CD4-positive, alpha-beta T cell (primary cell): ENCODE data around the gene EHBP1L1. TPM values are rescaled to one million over a fixed set of nuclear protein-coding genes. Genes with fewer than 3 reads are reported as not detected.

Experiments
- ATAC-seq: fragments of 200-7000 bp; cut with Tn5 transposase; one replicate; pipeline ENCODE4 v1.10.0; 2022; ENCODE audit warnings: mild to moderate bottlenecking; ENCODE audit not compliant: poor library complexity
- CTCF ChIA-PET: fragments of 350-600 bp; sonication (Branson Sonifier 250); formaldehyde crosslinking; loops from one replicate; lab custom pipeline; 2021; ENCODE audit warnings: antibody characterized with exemption, inconsistent platforms; lab: Charles Lee
- POLR2A ChIA-PET: fragments of 350-600 bp; sonication (Branson Sonifier 250); formaldehyde crosslinking; loops from one replicate; lab custom pipeline; 2021; ENCODE audit warnings: antibody characterized with exemption, inconsistent platforms; lab: Charles Lee
- DNase-seq, 14 experiments: peaks; one replicate each; pipeline ENCODE4 v3.0.0-alpha.2; 2013 to 2020; ENCODE audit warnings: mixed read lengths in 2 of 14
- H3K27ac ChIP-seq, 2 donors: one replicate each; pipeline versions ENCODE4 v1.5.1 to v1.7.0; 2013; ENCODE audit warnings: low read length in 2 of 2, low read depth in 1 of 2, mild to moderate bottlenecking in 1 of 2
- H3K27me3 ChIP-seq, 2 experiments: 1 replicate in 1 of 2; 2 replicates in 1 of 2; pipeline versions ENCODE4 v1.6.1 to v1.7.0; 2013; ENCODE audit warnings: low read length in 2 of 2, control low read depth in 1 of 2, mild to moderate bottlenecking in 1 of 2, moderate library complexity in 1 of 2; ENCODE audit not compliant: insufficient read depth in 2 of 2, control insufficient read depth in 1 of 2
- H3K36me3 ChIP-seq: one replicate; pipeline ENCODE4 v1.6.1; 2013; ENCODE audit warnings: low read length, control low read depth; ENCODE audit not compliant: insufficient read depth
- H3K4me1 ChIP-seq: one replicate; pipeline ENCODE4 v1.6.1; 2013; ENCODE audit warnings: low read length, control low read depth; ENCODE audit not compliant: insufficient read depth
- H3K4me3 ChIP-seq: one replicate; pipeline ENCODE4 v1.5.1; 2013; ENCODE audit warnings: mild to moderate bottlenecking, low read length, moderate library complexity
- H3K9me3 ChIP-seq, 2 experiments: 1 replicate in 1 of 2; 2 replicates in 1 of 2; pipeline versions ENCODE4 v1.6.1 to v1.7.0; 2013; ENCODE audit warnings: low read length in 2 of 2, mild to moderate bottlenecking in 2 of 2, control low read depth in 1 of 2, moderate library complexity in 1 of 2; ENCODE audit not compliant: control insufficient read depth in 1 of 2, insufficient read depth in 1 of 2
- H3K27ac Mint-ChIP-seq: one replicate; pipeline ENCODE4 v1.8.0; 2020; ENCODE audit warnings: mixed read lengths
- H3K27me3 Mint-ChIP-seq: one replicate; pipeline ENCODE4 v1.8.0; 2021; ENCODE audit warnings: mixed read lengths
- H3K36me3 Mint-ChIP-seq: one replicate; pipeline ENCODE4 v1.8.0; 2021; ENCODE audit warnings: low read depth, mixed read lengths
- H3K4me1 Mint-ChIP-seq: one replicate; pipeline ENCODE4 v1.8.0; 2021; ENCODE audit warnings: low read depth, mixed read lengths
- H3K4me3 Mint-ChIP-seq: one replicate; pipeline ENCODE4 v1.8.0; 2020; ENCODE audit warnings: mild to moderate bottlenecking, mixed read lengths
- H3K9me3 Mint-ChIP-seq: one replicate; pipeline ENCODE4 v1.8.0; 2020; ENCODE audit warnings: mixed read lengths
- CTCF ChIP-seq: fragments of 200-600 bp; IDR thresholded peaks from one replicate; pipeline ENCODE4 v1.8.0; 2022; ENCODE audit warnings: antibody characterized with exemption, mild to moderate bottlenecking
- intact Hi-C, 2 experiments: fragments of 100-400 bp; cut with DNase I in 1 of 2; cut with micrococcal nuclease in 1 of 2; formaldehyde crosslinking; loops; one replicate each; pipeline versions ENCODE4 v1.15.1 to v1.9.0; 2023 to 2025; cut with DNase I, micrococcal nuclease
- total RNA-seq, 174 experiments: library from RNA in 2 of 174; stranded (reverse) in 2 of 174; gene quantifications; one replicate each; pipeline ENCODE4 v1.2.3 and lab custom pipeline; 2021 to 2026

EHBP1L1 gene
- total RNA-seq, 2 experiments from 2014 or later: 82.6 to 88.5 TPM

- POLR2A ChIA-PET: interaction anchor here (0.7 to 6.0 kb wide), 8 partner anchors 26 to 1295 kb away, joined by 3 to 79 read pairs (median 48); partner anchors contain the start of genes FAM89B, MALAT1, PRDX5 and RELA
- no peaks in the 10 kb centered on the region for H3K9me3 ChIP-seq
- no peak for TF ChIP-seq CTCF
- H3K27ac ChIP-seq: peak overlapping the region; percentile 94
- DNase-seq (no peak), ATAC-seq (no peak)
- no peaks in the 10 kb centered on the region for H3K27me3 ChIP-seq
- peaks cover 44% of the 10 kb centered on the region for H3K36me3 ChIP-seq
- peak overlapping the region; percentile 93 for H3K4me3 ChIP-seq
- intact Hi-C loops: no loop called here
- peak overlapping the region; percentile 93 for H3K27ac Mint-ChIP-seq
- peak overlapping the region; percentile 93 for H3K4me3 Mint-ChIP-seq
- H3K4me1 ChIP-seq: peaks cover 67% of the 10 kb centered on the region
- H3K27me3 Mint-ChIP-seq: no peaks in the 10 kb centered on the region
- H3K4me1 Mint-ChIP-seq: peaks cover 57% of the 10 kb centered on the region
- peaks cover 73% of the 10 kb centered on the region for H3K36me3 Mint-ChIP-seq
- CTCF ChIA-PET: interaction anchor here (1.7 kb wide), 1 partner anchor 72 kb away, joined by 7 read pairs; no protein-coding TSS in a partner anchor
- no peaks in the 10 kb centered on the region for H3K9me3 Mint-ChIP-seq
These were observed 36.8 kb downstream of the EHBP1L1 start for GRCh38 chr11:65612691-65613090.

DNA sequence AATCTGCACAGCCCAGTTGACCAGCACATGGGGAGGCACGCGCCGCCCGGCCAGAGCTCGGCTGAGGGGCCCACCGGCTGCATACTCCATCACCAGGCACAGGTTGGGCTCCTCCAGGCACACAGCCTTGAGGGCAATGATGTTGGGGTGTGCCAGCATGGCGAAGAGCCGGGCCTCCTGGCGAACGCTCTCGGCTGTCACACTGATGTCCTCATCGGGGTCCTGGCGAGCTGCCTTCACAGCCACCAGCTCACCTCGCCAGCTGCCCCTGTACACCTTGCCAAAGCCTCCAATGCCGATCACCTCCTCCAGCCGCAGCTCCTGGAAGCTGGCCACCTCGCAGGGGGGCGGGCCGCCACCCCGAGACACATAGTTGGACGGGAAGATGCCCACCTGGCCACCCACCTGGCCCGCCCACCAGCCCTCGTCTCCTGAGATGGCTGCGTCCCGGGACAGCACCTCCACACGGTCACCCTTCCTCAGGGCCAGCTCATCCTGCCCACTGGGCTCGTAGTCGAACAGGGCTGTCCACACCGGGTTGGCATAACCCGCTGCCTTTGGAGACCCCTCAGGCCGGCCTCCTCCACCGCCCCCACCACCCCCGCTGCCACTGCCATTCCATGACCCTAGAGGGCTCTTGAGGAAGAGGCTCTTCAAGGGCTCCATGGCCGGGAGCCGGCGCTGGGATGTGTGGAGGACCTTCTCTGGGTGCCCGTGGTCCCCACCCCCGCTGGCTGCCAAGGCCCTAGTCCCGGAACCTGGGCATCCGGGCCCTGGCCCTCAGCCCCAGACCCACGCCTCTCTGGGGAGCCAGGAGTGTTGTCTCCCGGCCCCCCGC, 37.5 kb downstream of the EHBP1L1 start:
- no peak for TF ChIP-seq CTCF
- Mint-ChIP-seq H3K4me3 (peak overlapping the region; percentile 93), H3K36me3 (peaks cover 69% of the 10 kb centered on the region), H3K4me1 (peaks cover 57% of the 10 kb centered on the region), H3K27ac (peak overlapping the region; percentile 93), H3K27me3 (no peaks in the 10 kb centered on the region), H3K9me3 (no peaks in the 10 kb centered on the region)
- ATAC-seq: no peak
- peaks cover 73% of the 10 kb centered on the region for H3K4me1 ChIP-seq
- H3K4me3 ChIP-seq: peak overlapping the region; percentile 93
- DNase-seq: peak in 4 of 14 experiments; percentile 15 to 59 (median 32)
- no peaks in the 10 kb centered on the region for H3K27me3 ChIP-seq
- ChIA-PET CTCF (interaction anchor here (1.7 kb wide), 1 partner anchor 73 kb away, joined by 7 read pairs; no protein-coding TSS in a partner anchor), POLR2A (interaction anchor here (0.6 to 6.0 kb wide), 10 partner anchors 11 to 1296 kb away, joined by 3 to 79 read pairs (median 39); partner anchors contain the start of genes FAM89B, MALAT1, PRDX5 and RELA)
- peaks cover 44% of the 10 kb centered on the region for H3K36me3 ChIP-seq
- H3K9me3 ChIP-seq: no peaks in the 10 kb centered on the region
- H3K27ac ChIP-seq: peak overlapping the region; percentile 94
- intact Hi-C loops: no loop called here

GRCh38 chr11:65615229-65615949, 39.5 kb downstream of the EHBP1L1 start, which contains the start of gene PCNX3:
Gene PCNX3, plus strand, starts transcription at chr11:65615776. Its CDS starts 536 bp downstream, at chr11:65616312.
- Histone ChIP-seq H3K27ac (peak within 1 kb of the TSS; percentile 94), H3K4me3 (peak within 1 kb of the TSS; percentile 93), H3K36me3 (peaks cover 45% of the 10 kb centered on the region), H3K9me3 (no peaks in the 10 kb centered on the region), H3K27me3 (no peaks in the 10 kb centered on the region), H3K4me1 (peaks cover 67% of the 10 kb centered on the region)
- intact Hi-C loops: loop anchor here (1.0 to 5.0 kb wide), 9 partner anchors 24 to 243 kb away; partner anchors contain the start of genes CFL1 (in 2 of the 2), KAT5 (in 1 of the 2) and ZNRD2 (in 1 of the 2)
- no peaks in the 10 kb centered on the region for H3K9me3 Mint-ChIP-seq
- DNase-seq (peak; percentile 99 to 100 (median 100)), ATAC-seq (peak; percentile 87)
- peak within 1 kb of the TSS; percentile 98 for H3K4me3 Mint-ChIP-seq
- POLR2A ChIA-PET: interaction anchor here (0.7 to 6.0 kb wide), 54 partner anchors 11 to 1062 kb away, joined by 3 to 79 read pairs (median 5); partner anchors contain the start of genes B4GAT1, BANF1, CCDC85B and CFL1
- H3K36me3 Mint-ChIP-seq: peaks cover 64% of the 10 kb centered on the region
- peaks cover 46% of the 10 kb centered on the region for H3K4me1 Mint-ChIP-seq
- peak within 1 kb of the TSS; percentile 93 for H3K27ac Mint-ChIP-seq
- TF ChIP-seq CTCF: no peak
- H3K27me3 Mint-ChIP-seq: no peaks in the 10 kb centered on the region
- CTCF ChIA-PET: interaction anchor here (0.8 to 3.1 kb wide), 8 partner anchors 10 to 273 kb away, joined by 3 to 10 read pairs (median 6); partner anchors contain the start of genes FIBP, KAT5 and MUS81
